Tibial nerve (tissue), 4 donors: ENCODE results near the gene CTNNA3.

Experiments
- EP300 ChIP-seq, 2 donors: sonication (generic); formaldehyde crosslinking; IDR thresholded peaks; one replicate each; pipeline ENCODE4 v1.6.1; 2017; ENCODE audit warnings: antibody characterized with exemption in 2 of 2, mild to moderate bottlenecking in 1 of 2
- POLR2A ChIP-seq, 2 donors: fragments of 450-650 bp; IDR thresholded peaks; one replicate each; pipeline ENCODE4 v1.6.1; 2017; ENCODE audit warnings: antibody characterized with exemption in 2 of 2, mild to moderate bottlenecking in 2 of 2, moderate library complexity in 2 of 2
- TF ChIP-seq, protein P1 (sequence below), 5 experiments: fragments of 200-600 bp in 3 of 5; fragments of 450-650 bp in 2 of 5; sonication (generic) in 3 of 5; IDR thresholded peaks; one replicate each; pipeline ENCODE4 v1.5.1; 2016 to 2019; ENCODE audit warnings: antibody characterized with exemption in 5 of 5, mild to moderate bottlenecking in 3 of 5, moderate library complexity in 2 of 5

DNA sequence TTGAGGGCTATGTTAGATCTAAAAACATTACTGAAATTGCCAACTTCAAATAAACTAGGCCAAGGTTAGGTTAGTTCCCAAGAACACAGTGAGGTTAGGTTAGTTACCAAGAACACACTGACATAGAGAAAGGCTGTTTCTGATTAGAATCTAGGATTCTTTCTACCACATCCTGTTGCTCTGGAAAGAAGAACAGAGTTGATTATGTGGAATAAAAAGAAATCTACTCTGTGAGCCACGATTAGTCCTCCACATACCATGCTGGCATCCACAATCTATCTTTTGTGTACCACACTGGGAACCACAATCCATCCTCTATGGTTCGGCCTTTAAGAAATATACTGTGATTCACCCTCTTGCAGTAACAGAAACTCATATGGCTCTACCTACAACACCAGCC lies 678.8 kb downstream of the CTNNA3 start:
- TF ChIP-seq, protein P1, sequence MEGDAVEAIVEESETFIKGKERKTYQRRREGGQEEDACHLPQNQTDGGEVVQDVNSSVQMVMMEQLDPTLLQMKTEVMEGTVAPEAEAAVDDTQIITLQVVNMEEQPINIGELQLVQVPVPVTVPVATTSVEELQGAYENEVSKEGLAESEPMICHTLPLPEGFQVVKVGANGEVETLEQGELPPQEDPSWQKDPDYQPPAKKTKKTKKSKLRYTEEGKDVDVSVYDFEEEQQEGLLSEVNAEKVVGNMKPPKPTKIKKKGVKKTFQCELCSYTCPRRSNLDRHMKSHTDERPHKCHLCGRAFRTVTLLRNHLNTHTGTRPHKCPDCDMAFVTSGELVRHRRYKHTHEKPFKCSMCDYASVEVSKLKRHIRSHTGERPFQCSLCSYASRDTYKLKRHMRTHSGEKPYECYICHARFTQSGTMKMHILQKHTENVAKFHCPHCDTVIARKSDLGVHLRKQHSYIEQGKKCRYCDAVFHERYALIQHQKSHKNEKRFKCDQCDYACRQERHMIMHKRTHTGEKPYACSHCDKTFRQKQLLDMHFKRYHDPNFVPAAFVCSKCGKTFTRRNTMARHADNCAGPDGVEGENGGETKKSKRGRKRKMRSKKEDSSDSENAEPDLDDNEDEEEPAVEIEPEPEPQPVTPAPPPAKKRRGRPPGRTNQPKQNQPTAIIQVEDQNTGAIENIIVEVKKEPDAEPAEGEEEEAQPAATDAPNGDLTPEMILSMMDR (IDR thresholded peaks at IDR 0.05) = no peak
- no peak for TF ChIP-seq EP300 (IDR thresholded peaks at IDR 0.05)
- TF ChIP-seq POLR2A (IDR thresholded peaks at IDR 0.05) = no peak
